ENCODE data around the gene MIPEP. TPM values are rescaled to one million over a fixed set of nuclear protein-coding genes. Genes with fewer than 3 reads are reported as not detected.

Gene MIPEP
- total and polyA plus RNA-seq, 12 donors: 13.9 to 28.6 (median 20.7) TPM

DNA sequence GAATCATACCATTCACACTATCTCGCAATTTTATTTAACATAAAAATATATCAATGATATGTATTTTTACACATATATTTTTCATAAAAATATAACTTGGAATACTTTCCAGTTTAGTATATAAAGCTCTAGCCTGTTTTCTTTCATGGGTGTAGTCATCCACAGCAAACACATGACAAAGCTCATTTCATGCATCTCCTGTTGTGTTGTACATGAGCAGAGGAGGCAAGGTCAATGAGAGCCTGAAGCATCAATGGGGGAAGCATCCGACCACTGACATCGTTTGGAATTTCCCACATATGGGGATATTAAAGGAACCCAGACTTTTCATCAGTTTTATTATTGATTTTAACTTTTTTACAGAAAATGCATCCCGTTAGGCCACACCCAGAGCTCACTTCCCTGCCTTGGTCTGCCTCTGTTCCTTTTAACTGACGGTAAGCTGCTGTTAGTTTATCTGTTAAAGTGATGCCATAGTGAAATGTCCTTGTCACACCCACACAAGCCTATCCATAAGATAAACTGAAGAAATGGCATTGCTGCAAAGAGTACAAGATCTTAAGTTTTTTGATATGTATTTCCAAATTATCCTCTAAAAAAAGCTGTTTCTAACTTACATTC is 44.0 kb downstream of the MIPEP start:
- intact Hi-C loops (cut with DNase I): no loop called here
- TF ChIP-seq, protein P1, sequence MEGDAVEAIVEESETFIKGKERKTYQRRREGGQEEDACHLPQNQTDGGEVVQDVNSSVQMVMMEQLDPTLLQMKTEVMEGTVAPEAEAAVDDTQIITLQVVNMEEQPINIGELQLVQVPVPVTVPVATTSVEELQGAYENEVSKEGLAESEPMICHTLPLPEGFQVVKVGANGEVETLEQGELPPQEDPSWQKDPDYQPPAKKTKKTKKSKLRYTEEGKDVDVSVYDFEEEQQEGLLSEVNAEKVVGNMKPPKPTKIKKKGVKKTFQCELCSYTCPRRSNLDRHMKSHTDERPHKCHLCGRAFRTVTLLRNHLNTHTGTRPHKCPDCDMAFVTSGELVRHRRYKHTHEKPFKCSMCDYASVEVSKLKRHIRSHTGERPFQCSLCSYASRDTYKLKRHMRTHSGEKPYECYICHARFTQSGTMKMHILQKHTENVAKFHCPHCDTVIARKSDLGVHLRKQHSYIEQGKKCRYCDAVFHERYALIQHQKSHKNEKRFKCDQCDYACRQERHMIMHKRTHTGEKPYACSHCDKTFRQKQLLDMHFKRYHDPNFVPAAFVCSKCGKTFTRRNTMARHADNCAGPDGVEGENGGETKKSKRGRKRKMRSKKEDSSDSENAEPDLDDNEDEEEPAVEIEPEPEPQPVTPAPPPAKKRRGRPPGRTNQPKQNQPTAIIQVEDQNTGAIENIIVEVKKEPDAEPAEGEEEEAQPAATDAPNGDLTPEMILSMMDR (IDR thresholded peaks at IDR 0.05): no peak
- TF ChIP-seq POLR2A (IDR thresholded peaks at IDR 0.05): no peak
- Histone ChIP-seq H3K36me3 (replicated peaks in 1 of 2) (no peaks in the 10 kb centered on the region), H3K4me3 (no peak overlapping the region), H3K4me1 (replicated peaks in 1 of 2) (no peaks in the 10 kb centered on the region), H3K27ac (no peak overlapping the region), H3K27me3 (no peaks in the 10 kb centered on the region), H3K9me3 (replicated peaks in 1 of 3) (no peaks in the 10 kb centered on the region)
- WGBS, 4 donors: 84 to 91% (median 86%) methylated on average over 5 of the region's 5 CpGs
- DNase-seq: no peak

GRCh38 chr13:23844132-23844531 is 45.1 kb downstream of the MIPEP start:
- Histone ChIP-seq H3K9me3 (replicated peaks in 1 of 3) (no peaks in the 10 kb centered on the region), H3K27me3 (no peaks in the 10 kb centered on the region), H3K36me3 (replicated peaks in 1 of 2) (no peaks in the 10 kb centered on the region), H3K4me3 (no peak overlapping the region), H3K4me1 (replicated peaks in 1 of 2) (no peaks in the 10 kb centered on the region), H3K27ac (no peak overlapping the region)
- no peak for DNase-seq
- intact Hi-C loops (cut with DNase I): no loop called here
- TF ChIP-seq, protein P1 (IDR thresholded peaks at IDR 0.05): no peak
- TF ChIP-seq POLR2A (IDR thresholded peaks at IDR 0.05): no peak
- 92 to 100% (median 98%) methylated on average over 2 of the region's 2 CpGs for WGBS, 4 donors

DNA sequence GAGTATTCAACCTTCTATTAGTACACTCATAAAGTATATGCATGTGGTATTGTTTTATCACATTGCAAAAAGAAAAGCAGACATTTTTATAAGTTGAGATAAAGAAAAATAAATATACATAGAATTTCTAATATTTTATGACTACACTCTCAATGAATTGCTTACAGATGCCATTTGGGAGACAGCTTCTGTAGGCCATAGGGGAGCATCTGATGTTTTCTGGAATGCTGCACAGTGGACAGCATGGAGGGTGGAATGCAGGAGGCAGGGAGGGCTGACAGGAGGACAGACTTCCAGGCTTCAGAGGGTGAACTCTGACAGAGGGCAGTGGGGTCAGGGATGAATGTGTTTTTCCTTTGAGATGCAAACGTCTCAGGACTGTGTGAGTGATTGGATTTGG is 45.8 kb downstream of the MIPEP start:
- TF ChIP-seq, protein P1 (IDR thresholded peaks at IDR 0.05): no peak
- no peak for TF ChIP-seq POLR2A (IDR thresholded peaks at IDR 0.05)
- H3K4me1 ChIP-seq (replicated peaks in 1 of 2): no peaks in the 10 kb centered on the region
- H3K4me3 ChIP-seq: no peak overlapping the region
- intact Hi-C loops (cut with DNase I): no loop called here
- H3K9me3 ChIP-seq (replicated peaks in 1 of 3): no peaks in the 10 kb centered on the region
- no peaks in the 10 kb centered on the region for H3K27me3 ChIP-seq
- no peak overlapping the region for H3K27ac ChIP-seq
- 28 to 47% (median 45%) methylated on average over 1 of the region's 1 CpG for whole genome bisulfite sequencing, 4 donors
- H3K36me3 ChIP-seq (replicated peaks in 1 of 2): no peaks in the 10 kb centered on the region
- DNase-seq: no peak

GRCh38 chr13:23842406-23842805 is 46.8 kb downstream of the MIPEP start:
- Histone ChIP-seq H3K4me1 (replicated peaks in 1 of 2) (no peaks in the 10 kb centered on the region), H3K4me3 (no peak overlapping the region), H3K9me3 (replicated peaks in 1 of 3) (no peaks in the 10 kb centered on the region), H3K27ac (no peak overlapping the region), H3K36me3 (replicated peaks in 1 of 2) (no peaks in the 10 kb centered on the region), H3K27me3 (no peaks in the 10 kb centered on the region)
- 95 to 98% (median 96%) methylated on average over 8 of the region's 8 CpGs for WGBS, 4 donors
- TF ChIP-seq POLR2A (IDR thresholded peaks at IDR 0.05): no peak
- TF ChIP-seq, protein P1 (IDR thresholded peaks at IDR 0.05): no peak
- DNase-seq: no peak
- intact Hi-C loops (cut with DNase I): no loop called here

Data from adrenal gland (tissue), 12 donors.